ENCODE results near the gene CHD9NB. TPM values are rescaled to one million over a fixed set of nuclear protein-coding genes. Genes with fewer than 3 reads are reported as not detected.
A peak's percentile ranks its signal among the peaks of the same experiment; 100 is the strongest.

The CHD9NB gene
- total RNA-seq, 4 donors from 2014 or later: 0.19 to 1.2 (median 0.42) TPM

DNA sequence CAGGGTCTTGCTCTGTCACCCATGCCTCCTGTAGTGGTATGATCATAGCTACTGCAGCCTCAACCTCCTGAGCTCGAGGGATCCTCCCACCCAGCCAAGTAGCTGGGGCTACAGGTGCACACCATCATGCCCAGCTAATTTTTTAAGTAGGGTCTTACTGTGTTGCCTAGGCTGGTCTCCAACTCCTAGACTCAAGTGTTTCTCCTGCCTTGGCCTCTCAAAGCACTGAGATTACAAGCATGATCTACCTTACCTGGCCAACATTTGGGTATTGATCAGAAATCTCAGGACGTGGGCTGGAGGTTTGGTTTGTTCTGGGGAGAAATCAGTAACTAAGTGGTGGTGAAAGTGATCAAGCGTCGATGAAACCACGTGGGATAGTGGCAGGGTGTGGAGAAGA lies 6.2 kb upstream of the CHD9NB start:
- no peak overlapping the region for H3K27ac ChIP-seq (replicated peaks in 1 of 4)
- H3K4me3 ChIP-seq: no peak overlapping the region
- no peaks in the 10 kb centered on the region for H3K9me3 ChIP-seq
- intact Hi-C loops (cut with DNase I): loop anchor here (5.0 to 10.0 kb wide), 2 partner anchors 33 to 226 kb away; no protein-coding TSS in a partner anchor
- H3K36me3 ChIP-seq: no peaks in the 10 kb centered on the region
- 95% methylated on average over 5 of the region's 5 CpGs for WGBS
- H3K27me3 ChIP-seq: no peaks in the 10 kb centered on the region
- H3K4me1 ChIP-seq: peaks cover 30 to 52% (median 44%) of the 10 kb centered on the region in 4 donors
- TF ChIP-seq, protein P1, sequence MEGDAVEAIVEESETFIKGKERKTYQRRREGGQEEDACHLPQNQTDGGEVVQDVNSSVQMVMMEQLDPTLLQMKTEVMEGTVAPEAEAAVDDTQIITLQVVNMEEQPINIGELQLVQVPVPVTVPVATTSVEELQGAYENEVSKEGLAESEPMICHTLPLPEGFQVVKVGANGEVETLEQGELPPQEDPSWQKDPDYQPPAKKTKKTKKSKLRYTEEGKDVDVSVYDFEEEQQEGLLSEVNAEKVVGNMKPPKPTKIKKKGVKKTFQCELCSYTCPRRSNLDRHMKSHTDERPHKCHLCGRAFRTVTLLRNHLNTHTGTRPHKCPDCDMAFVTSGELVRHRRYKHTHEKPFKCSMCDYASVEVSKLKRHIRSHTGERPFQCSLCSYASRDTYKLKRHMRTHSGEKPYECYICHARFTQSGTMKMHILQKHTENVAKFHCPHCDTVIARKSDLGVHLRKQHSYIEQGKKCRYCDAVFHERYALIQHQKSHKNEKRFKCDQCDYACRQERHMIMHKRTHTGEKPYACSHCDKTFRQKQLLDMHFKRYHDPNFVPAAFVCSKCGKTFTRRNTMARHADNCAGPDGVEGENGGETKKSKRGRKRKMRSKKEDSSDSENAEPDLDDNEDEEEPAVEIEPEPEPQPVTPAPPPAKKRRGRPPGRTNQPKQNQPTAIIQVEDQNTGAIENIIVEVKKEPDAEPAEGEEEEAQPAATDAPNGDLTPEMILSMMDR (IDR thresholded peaks at IDR 0.05): no peak
- no peak for TF ChIP-seq EP300 (IDR thresholded peaks at IDR 0.05)
- no peak for TF ChIP-seq POLR2A (IDR thresholded peaks at IDR 0.05; ENCODE audit: low read depth)
- no peak for TF ChIP-seq POLR2AphosphoS5 (IDR thresholded peaks at IDR 0.05)
- DNase-seq (ENCODE audit: extremely low spot score): no peak

DNA sequence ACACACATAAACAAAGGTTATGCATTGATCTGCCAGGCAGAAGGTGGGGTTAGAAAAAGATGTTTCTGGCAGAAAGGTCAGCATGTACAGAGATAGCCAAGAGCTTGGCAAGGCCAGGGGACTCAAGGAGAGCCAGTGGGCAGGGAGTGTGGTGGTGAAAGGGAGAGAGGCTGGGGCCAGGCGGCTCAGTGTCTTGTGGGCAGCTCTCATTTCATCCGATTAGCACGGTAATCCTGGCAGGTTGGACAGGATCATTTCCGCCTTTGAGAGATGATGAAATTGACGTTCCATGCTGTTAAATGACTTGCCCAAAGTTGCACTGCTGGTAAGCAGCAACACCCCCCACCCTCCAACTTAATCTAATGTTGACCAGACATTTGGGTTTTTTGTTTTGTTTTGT lies 5.7 kb upstream of the CHD9NB start:
- intact Hi-C loops (cut with DNase I): loop anchor here (5.0 to 10.0 kb wide), 2 partner anchors 34 to 226 kb away; no protein-coding TSS in a partner anchor
- 88% methylated on average over 5 of the region's 5 CpGs for WGBS
- DNase-seq (ENCODE audit: extremely low spot score): no peak
- Histone ChIP-seq H3K27me3 (no peaks in the 10 kb centered on the region), H3K9me3 (no peaks in the 10 kb centered on the region), H3K4me1 (peaks cover 30 to 52% (median 43%) of the 10 kb centered on the region in 4 donors), H3K4me3 (no peak overlapping the region), H3K36me3 (no peaks in the 10 kb centered on the region), H3K27ac (replicated peaks in 1 of 4) (no peak overlapping the region)
- TF ChIP-seq EP300 (IDR thresholded peaks at IDR 0.05) (no peak), POLR2AphosphoS5 (IDR thresholded peaks at IDR 0.05) (no peak), POLR2A (IDR thresholded peaks at IDR 0.05; ENCODE audit: low read depth) (no peak)
- TF ChIP-seq, protein P1 (IDR thresholded peaks at IDR 0.05): no peak

DNA sequence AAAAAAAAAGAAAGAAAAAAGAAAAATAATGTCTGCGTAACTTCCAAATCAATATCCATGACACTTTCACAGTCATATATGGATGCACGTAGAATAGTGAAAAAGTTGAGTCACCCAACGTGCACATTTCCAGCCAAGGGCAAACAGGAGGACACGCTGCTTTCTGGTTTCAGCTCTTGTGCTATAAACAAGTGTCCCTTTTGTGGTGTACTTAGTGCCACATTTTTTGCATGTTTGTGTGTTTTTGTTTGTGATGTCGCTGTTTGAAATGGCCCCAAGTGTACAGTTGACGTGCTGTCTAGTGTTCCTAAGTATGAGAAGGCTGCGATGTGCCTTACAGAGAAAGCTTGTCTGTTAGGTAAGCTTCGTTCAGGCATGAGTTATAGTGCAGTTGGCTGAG lies 5.0 kb upstream of the CHD9NB start:
- no peaks in the 10 kb centered on the region for H3K9me3 ChIP-seq
- no peak for DNase-seq (ENCODE audit: extremely low spot score)
- H3K27me3 ChIP-seq: no peaks in the 10 kb centered on the region
- TF ChIP-seq, protein P1 (IDR thresholded peaks at IDR 0.05): no peak
- TF ChIP-seq POLR2AphosphoS5 (IDR thresholded peaks at IDR 0.05): no peak
- no peak for TF ChIP-seq EP300 (IDR thresholded peaks at IDR 0.05)
- no peak for TF ChIP-seq POLR2A (IDR thresholded peaks at IDR 0.05; ENCODE audit: low read depth)
- H3K4me1 ChIP-seq: peaks cover 30 to 58% (median 44%) of the 10 kb centered on the region in 4 donors
- no peaks in the 10 kb centered on the region for H3K36me3 ChIP-seq
- intact Hi-C loops (cut with DNase I): loop anchor here (5.0 to 10.0 kb wide), 2 partner anchors 35 to 227 kb away; no protein-coding TSS in a partner anchor
- no peak overlapping the region for H3K4me3 ChIP-seq
- 88% methylated on average over 8 of the region's 8 CpGs for WGBS
- H3K27ac ChIP-seq (replicated peaks in 1 of 4): no peak overlapping the region

DNA sequence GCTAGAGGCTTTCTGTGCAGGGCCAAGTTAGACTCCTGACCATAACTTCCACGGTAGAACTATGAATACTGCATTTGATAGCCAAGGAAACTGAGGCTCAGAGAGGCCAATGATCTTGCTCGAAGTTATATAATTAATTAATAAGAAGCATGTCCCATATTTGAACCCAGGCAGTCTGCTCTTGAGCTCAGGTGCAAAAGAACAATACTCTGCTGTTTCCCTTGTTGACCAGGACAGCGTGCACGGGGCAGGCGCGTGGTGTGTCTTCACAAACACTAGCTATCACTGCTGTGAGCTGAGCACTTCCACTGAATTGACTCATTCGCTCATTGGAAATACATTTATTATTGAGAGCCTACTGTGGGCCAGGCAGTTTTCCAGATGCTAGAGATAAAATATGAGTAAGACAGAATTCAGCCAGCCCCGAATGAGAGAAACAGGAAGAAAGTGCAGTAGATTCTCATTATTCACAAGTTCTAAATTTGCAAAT lies 3.7 kb upstream of the CHD9NB start:
- Histone ChIP-seq H3K4me3 (peak overlapping the region in 3 of 4 donors; percentile 63 to 92 (median 67)), H3K27me3 (no peaks in the 10 kb centered on the region), H3K27ac (replicated peaks in 1 of 4) (peak overlapping the region; percentile 72 to 89 (median 78)), H3K36me3 (no peaks in the 10 kb centered on the region), H3K9me3 (no peaks in the 10 kb centered on the region), H3K4me1 (peaks cover 29 to 52% (median 37%) of the 10 kb centered on the region in 4 donors)
- TF ChIP-seq POLR2AphosphoS5 (IDR thresholded peaks at IDR 0.05): no peak
- no peak for TF ChIP-seq POLR2A (IDR thresholded peaks at IDR 0.05; ENCODE audit: low read depth)
- no peak for TF ChIP-seq EP300 (IDR thresholded peaks at IDR 0.05)
- TF ChIP-seq, protein P1 (IDR thresholded peaks at IDR 0.05): no peak
- WGBS: 67% methylated on average over 8 of the region's 8 CpGs
- intact Hi-C loops (cut with DNase I): loop anchor here (5.0 to 10.0 kb wide), 2 partner anchors 36 to 228 kb away; no protein-coding TSS in a partner anchor
- DNase-seq (ENCODE audit: extremely low spot score): no peak

Data from esophagus muscularis mucosa (tissue), 4 donors.